Kidney (tissue), 14 donors: ENCODE results near the gene RBX1. TPM values are rescaled to one million over a fixed set of nuclear protein-coding genes. Genes with fewer than 3 reads are reported as not detected.
"Not testable (repeated sequence)": the region's sequence is repeated elsewhere in the genome, so short reads cannot be mapped to it uniquely, and the experiment has no call there.

ENCODE experiments used
- DNase-seq, 5 donors: peaks; one replicate each; pipeline ENCODE4 v3.0.0-alpha.2; 2013 to 2020
- FAIRE-seq: peaks from 2 replicates; lab custom pipeline; 2012; peaks lifted over from hg19 to GRCh38; lab: Jason Lieb, UNC
- H3K27ac ChIP-seq, 2 donors: one replicate each; pipeline ENCODE4 v1.7.0; 2013; ENCODE audit warnings: low read depth in 2 of 2, low read length in 2 of 2, inconsistent platforms in 1 of 2
- H3K27me3 ChIP-seq: one replicate; pipeline ENCODE4 v1.7.1; 2013; ENCODE audit warnings: low read length, inconsistent platforms; ENCODE audit not compliant: control insufficient read depth, insufficient read depth
- H3K36me3 ChIP-seq, 3 donors: one replicate each; pipeline versions ENCODE4 v1.7.0 to v1.7.1; 2013; ENCODE audit warnings: low read length in 3 of 3, control low read depth in 1 of 3, inconsistent platforms in 1 of 3; ENCODE audit not compliant: insufficient read depth in 3 of 3, control insufficient read depth in 2 of 3
- H3K4me1 ChIP-seq, 3 donors: one replicate each; pipeline versions ENCODE4 v1.7.0 to v1.7.1; 2013; ENCODE audit warnings: low read length in 3 of 3, inconsistent platforms in 1 of 3, low read depth in 1 of 3; ENCODE audit not compliant: control insufficient read depth in 2 of 3, insufficient read depth in 2 of 3
- H3K4me3 ChIP-seq, 3 donors: one replicate each; pipeline versions ENCODE4 v1.7.0 to v1.8.1; 2013; ENCODE audit warnings: low read length in 3 of 3, control low read depth in 1 of 3, inconsistent platforms in 1 of 3
- H3K9ac ChIP-seq, 3 donors: one replicate each; pipeline versions ENCODE4 v1.7.0 to v1.7.1; 2013; ENCODE audit warnings: low read length in 3 of 3, control low read depth in 1 of 3, inconsistent platforms in 1 of 3
- H3K9me3 ChIP-seq, 3 donors: one replicate each; pipeline versions ENCODE4 v1.7.0 to v1.7.1; 2013; ENCODE audit warnings: low read length in 3 of 3, control low read depth in 1 of 3, inconsistent platforms in 1 of 3; ENCODE audit not compliant: control insufficient read depth in 2 of 3, insufficient read depth in 1 of 3
- intact Hi-C: fragments of 100-400 bp; cut with DNase I; formaldehyde crosslinking; loops from one replicate; pipeline ENCODE4 v1.11.1; 2022
- polyA plus RNA-seq: library from polyadenylated mRNA; stranded (reverse); fragments of 350-450 nt; fragmentation: Illumina TruSeq; extraction: RNeasy Lipid Tissue Mini Kit (QIAGEN cat#74804); gene quantifications from one replicate; pipeline ENCODE4 v1.2.3, GENCODE V29; 2014; ENCODE audit warnings: low read depth, low replicate concordance; ENCODE audit not compliant: insufficient read depth
- total RNA-seq: library from RNA; stranded (reverse); fragmentation: NEBNext Ultra II Directional; extraction: Animal tissue kit (Norgen Biotek cat#: 25700); gene quantifications from one replicate; pipeline ENCODE4 v1.2.1, GENCODE V29; 2021
- TF ChIP-seq, protein P1 (sequence below): IDR thresholded peaks from 3 replicates; pipeline ENCODE4 v1.5.1; 2012; ENCODE audit warnings: mild to moderate bottlenecking, moderate library complexity, borderline replicate concordance; ENCODE audit not compliant: insufficient read depth; ENCODE audit errors: extremely low read depth
- donor health status: control.
- donor health status: control.
- donor health status: control.
- donor health status: control.
- donor health status: control.
- donor health status: DM: yes; HTN: yes; CAD: no.
- donor health status: Normal renal cell carcinoma (clear cell type).

RBX1 gene
- total and polyA plus RNA-seq, 2 donors from 2014 or later, result 56.2 to 92.2 TPM

DNA sequence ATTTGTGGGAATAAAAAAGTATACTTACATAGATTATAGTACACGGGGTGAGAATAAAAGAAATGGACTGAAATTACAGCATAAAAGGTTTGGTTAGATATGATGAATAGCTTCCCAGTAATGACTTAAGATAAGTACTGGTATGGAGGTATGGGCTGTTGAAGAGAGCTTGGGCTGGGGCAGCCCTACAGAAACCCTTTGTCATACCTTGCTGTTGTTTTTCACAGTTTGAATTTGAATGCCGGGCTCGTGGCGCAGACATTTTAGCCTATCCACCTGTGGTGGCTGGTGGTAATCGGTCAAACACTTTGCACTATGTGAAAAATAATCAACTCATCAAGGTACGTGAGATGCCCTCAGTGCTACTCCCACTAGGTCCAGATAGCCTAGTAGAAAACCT lies 42.3 kb upstream of the RBX1 start:
- no peak overlapping the region for H3K9ac ChIP-seq
- no peak for DNase-seq
- no peaks in the 10 kb centered on the region for H3K4me1 ChIP-seq
- intact Hi-C loops, result no loop called here
- no peaks in the 10 kb centered on the region for H3K9me3 ChIP-seq
- no peaks in the 10 kb centered on the region for H3K27me3 ChIP-seq
- H3K4me3 ChIP-seq, result no peak overlapping the region
- TF ChIP-seq, protein P1, sequence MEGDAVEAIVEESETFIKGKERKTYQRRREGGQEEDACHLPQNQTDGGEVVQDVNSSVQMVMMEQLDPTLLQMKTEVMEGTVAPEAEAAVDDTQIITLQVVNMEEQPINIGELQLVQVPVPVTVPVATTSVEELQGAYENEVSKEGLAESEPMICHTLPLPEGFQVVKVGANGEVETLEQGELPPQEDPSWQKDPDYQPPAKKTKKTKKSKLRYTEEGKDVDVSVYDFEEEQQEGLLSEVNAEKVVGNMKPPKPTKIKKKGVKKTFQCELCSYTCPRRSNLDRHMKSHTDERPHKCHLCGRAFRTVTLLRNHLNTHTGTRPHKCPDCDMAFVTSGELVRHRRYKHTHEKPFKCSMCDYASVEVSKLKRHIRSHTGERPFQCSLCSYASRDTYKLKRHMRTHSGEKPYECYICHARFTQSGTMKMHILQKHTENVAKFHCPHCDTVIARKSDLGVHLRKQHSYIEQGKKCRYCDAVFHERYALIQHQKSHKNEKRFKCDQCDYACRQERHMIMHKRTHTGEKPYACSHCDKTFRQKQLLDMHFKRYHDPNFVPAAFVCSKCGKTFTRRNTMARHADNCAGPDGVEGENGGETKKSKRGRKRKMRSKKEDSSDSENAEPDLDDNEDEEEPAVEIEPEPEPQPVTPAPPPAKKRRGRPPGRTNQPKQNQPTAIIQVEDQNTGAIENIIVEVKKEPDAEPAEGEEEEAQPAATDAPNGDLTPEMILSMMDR, result no peak
- no peak for FAIRE-seq
- H3K36me3 ChIP-seq, result peaks cover 0 to 25% (median 3%) of the 10 kb centered on the region in 3 donors
- no peak overlapping the region for H3K27ac ChIP-seq

DNA sequence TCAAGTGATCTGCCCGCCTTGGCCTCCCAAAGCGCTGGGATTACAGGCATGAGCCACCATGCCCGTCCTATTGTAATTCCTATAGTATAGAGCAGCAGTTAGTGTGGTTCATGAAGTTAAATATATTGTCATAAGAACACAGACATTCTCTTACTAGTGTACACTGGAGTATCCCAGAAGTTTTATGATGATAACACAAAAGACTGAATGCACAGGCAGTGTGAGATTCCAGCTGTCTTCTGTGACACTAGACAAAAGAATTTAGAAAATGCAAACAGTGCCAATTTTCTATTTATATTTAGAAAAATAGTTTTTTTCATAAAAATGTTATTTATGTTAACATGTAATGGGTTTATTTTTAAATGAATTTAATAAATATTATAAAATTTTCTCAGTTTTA lies 39.4 kb upstream of the RBX1 start:
- no peak for FAIRE-seq
- intact Hi-C loops, result no loop called here
- Histone ChIP-seq H3K9me3 (no peaks in the 10 kb centered on the region), H3K27ac (no peak overlapping the region), H3K4me3 (no peak overlapping the region), H3K9ac (no peak overlapping the region), H3K4me1 (no peaks in the 10 kb centered on the region), H3K36me3 (peaks cover 0 to 35% (median 5%) of the 10 kb centered on the region in 3 donors), H3K27me3 (no peaks in the 10 kb centered on the region)
- TF ChIP-seq, protein P1, result no peak
- peak in 1 of 5 donors; percentile 31 for DNase-seq

DNA sequence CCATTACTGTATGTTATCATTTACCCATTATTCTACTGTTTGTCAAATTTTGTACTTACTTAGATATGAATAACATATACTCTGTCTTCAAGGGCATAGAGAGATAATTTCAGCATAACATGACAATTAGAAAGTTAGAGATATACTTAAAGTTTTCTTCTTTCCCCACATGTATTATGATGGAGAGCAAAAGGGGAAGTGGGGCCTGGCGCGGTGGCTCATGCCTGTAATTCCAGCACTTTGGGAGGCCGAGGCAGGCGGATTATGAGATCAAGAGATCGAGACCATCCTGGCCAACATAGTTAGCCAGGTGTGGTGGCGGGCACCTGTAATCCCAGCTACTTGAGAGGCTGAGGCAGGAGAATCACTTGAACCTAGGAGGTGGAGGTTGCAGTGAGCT lies 38.2 kb upstream of the RBX1 start:
- H3K27me3 ChIP-seq, H3K4me3 ChIP-seq, FAIRE-seq, H3K9me3 ChIP-seq, H3K9ac ChIP-seq, H3K27ac ChIP-seq, intact Hi-C loops, DNase-seq, H3K4me1 ChIP-seq: not testable (repeated sequence)
- H3K36me3 ChIP-seq, result peaks cover 0 to 30% (median 5%) of the 10 kb centered on the region in 3 donors

DNA sequence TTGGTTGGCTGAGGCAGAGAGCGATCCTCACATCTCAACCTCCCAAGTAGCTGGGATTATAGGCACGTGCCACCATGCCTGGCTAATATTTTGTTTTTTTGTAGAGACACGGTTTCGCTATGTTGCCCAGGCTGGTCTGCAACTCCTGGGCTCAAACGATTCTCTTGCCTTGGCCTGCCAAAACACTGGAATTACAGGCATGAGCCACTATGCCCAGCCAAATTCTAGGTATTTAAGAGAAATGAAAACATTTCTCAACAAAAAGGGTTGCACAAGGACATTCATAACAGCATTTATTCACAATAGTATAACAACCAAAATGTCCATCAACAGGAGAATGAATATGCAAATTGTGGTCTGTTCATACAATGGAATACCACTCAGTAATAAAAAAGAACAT lies 31.7 kb upstream of the RBX1 start:
- DNase-seq (no peak), FAIRE-seq (no peak)
- peaks cover 3 to 14% (median 6%) of the 10 kb centered on the region in 3 donors for H3K36me3 ChIP-seq
- no peaks in the 10 kb centered on the region for H3K27me3 ChIP-seq
- no peak overlapping the region for H3K27ac ChIP-seq
- no peaks in the 10 kb centered on the region for H3K4me1 ChIP-seq
- H3K4me3 ChIP-seq, result no peak overlapping the region
- no peak overlapping the region for H3K9ac ChIP-seq
- TF ChIP-seq, protein P1, result no peak
- no peaks in the 10 kb centered on the region for H3K9me3 ChIP-seq
- intact Hi-C loops, result no loop called here
